Kidney (tissue), 14 donors: Measurements from ENCODE around the gene FOXRED2. TPM values are rescaled to one million over a fixed set of nuclear protein-coding genes. Genes with fewer than 3 reads are reported as not detected.

Source experiments
- DNase-seq, 5 donors: peaks; one replicate each; pipeline ENCODE4 v3.0.0-alpha.2; 2013 to 2020
- FAIRE-seq: peaks from 2 replicates; lab custom pipeline; 2012; peaks lifted over from hg19 to GRCh38; lab: Jason Lieb, UNC
- H3K27ac ChIP-seq, 2 donors: one replicate each; pipeline ENCODE4 v1.7.0; 2013; ENCODE audit warnings: low read depth in 2 of 2, low read length in 2 of 2, inconsistent platforms in 1 of 2
- H3K27me3 ChIP-seq: one replicate; pipeline ENCODE4 v1.7.1; 2013; ENCODE audit warnings: low read length, inconsistent platforms; ENCODE audit not compliant: control insufficient read depth, insufficient read depth
- H3K36me3 ChIP-seq, 3 donors: one replicate each; pipeline versions ENCODE4 v1.7.0 to v1.7.1; 2013; ENCODE audit warnings: low read length in 3 of 3, control low read depth in 1 of 3, inconsistent platforms in 1 of 3; ENCODE audit not compliant: insufficient read depth in 3 of 3, control insufficient read depth in 2 of 3
- H3K4me1 ChIP-seq, 3 donors: one replicate each; pipeline versions ENCODE4 v1.7.0 to v1.7.1; 2013; ENCODE audit warnings: low read length in 3 of 3, inconsistent platforms in 1 of 3, low read depth in 1 of 3; ENCODE audit not compliant: control insufficient read depth in 2 of 3, insufficient read depth in 2 of 3
- H3K4me3 ChIP-seq, 3 donors: one replicate each; pipeline versions ENCODE4 v1.7.0 to v1.8.1; 2013; ENCODE audit warnings: low read length in 3 of 3, control low read depth in 1 of 3, inconsistent platforms in 1 of 3
- H3K9ac ChIP-seq, 3 donors: one replicate each; pipeline versions ENCODE4 v1.7.0 to v1.7.1; 2013; ENCODE audit warnings: low read length in 3 of 3, control low read depth in 1 of 3, inconsistent platforms in 1 of 3
- H3K9me3 ChIP-seq, 3 donors: one replicate each; pipeline versions ENCODE4 v1.7.0 to v1.7.1; 2013; ENCODE audit warnings: low read length in 3 of 3, control low read depth in 1 of 3, inconsistent platforms in 1 of 3; ENCODE audit not compliant: control insufficient read depth in 2 of 3, insufficient read depth in 1 of 3
- CTCF ChIP-seq: IDR thresholded peaks from 3 replicates; pipeline ENCODE4 v1.5.1; 2012; ENCODE audit warnings: mild to moderate bottlenecking, moderate library complexity, borderline replicate concordance; ENCODE audit not compliant: insufficient read depth; ENCODE audit errors: extremely low read depth
- intact Hi-C: fragments of 100-400 bp; cut with DNase I; formaldehyde crosslinking; loops from one replicate; pipeline ENCODE4 v1.11.1; 2022
- polyA plus RNA-seq: library from polyadenylated mRNA; stranded (reverse); fragments of 350-450 nt; fragmentation: Illumina TruSeq; extraction: RNeasy Lipid Tissue Mini Kit (QIAGEN cat#74804); gene quantifications from one replicate; pipeline ENCODE4 v1.2.3, GENCODE V29; 2014; ENCODE audit warnings: low read depth, low replicate concordance; ENCODE audit not compliant: insufficient read depth
- total RNA-seq: library from RNA; stranded (reverse); fragmentation: NEBNext Ultra II Directional; extraction: Animal tissue kit (Norgen Biotek cat#: 25700); gene quantifications from one replicate; pipeline ENCODE4 v1.2.1, GENCODE V29; 2021
- donor health status: control.
- donor health status: control.
- donor health status: control.
- donor health status: control.
- donor health status: control.
- donor health status: DM: yes; HTN: yes; CAD: no.
- donor health status: Normal renal cell carcinoma (clear cell type).

Gene FOXRED2
- total and polyA plus RNA-seq, 2 donors from 2014 or later, result 6.5 to 8.5 TPM

- Histone ChIP-seq H3K4me3 (no peak overlapping the region), H3K9me3 (no peaks in the 10 kb centered on the region), H3K9ac (no peak overlapping the region), H3K27me3 (no peaks in the 10 kb centered on the region), H3K27ac (no peak overlapping the region), H3K4me1 (peaks cover 3 to 22% (median 9%) of the 10 kb centered on the region in 3 donors), H3K36me3 (no peaks in the 10 kb centered on the region)
- TF ChIP-seq CTCF, result no peak
- no peak for FAIRE-seq
- intact Hi-C loops, result no loop called here
- no peak for DNase-seq
These were observed 50.4 kb downstream of the FOXRED2 start for GRCh38 chr22:36456464-36456845.

GRCh38 chr22:36455571-36456463 is 51.0 kb downstream of the FOXRED2 start:
- no peaks in the 10 kb centered on the region for H3K9me3 ChIP-seq
- TF ChIP-seq CTCF, result no peak
- no peaks in the 10 kb centered on the region for H3K27me3 ChIP-seq
- H3K4me1 ChIP-seq, result peaks cover 3 to 22% (median 9%) of the 10 kb centered on the region in 3 donors
- peak in 1 of 5 donors; percentile 46 for DNase-seq
- peak overlapping the region in 2 of 3 donors; percentile 2 to 73 for H3K9ac ChIP-seq
- no peak for FAIRE-seq
- H3K36me3 ChIP-seq, result no peaks in the 10 kb centered on the region
- peak overlapping the region; percentile 72 to 77 for H3K27ac ChIP-seq
- H3K4me3 ChIP-seq, result peak overlapping the region in 1 of 3 donors; percentile 60
- intact Hi-C loops, result no loop called here

GRCh38 chr22:36454916-36455570 is 51.8 kb downstream of the FOXRED2 start:
- Histone ChIP-seq H3K9me3 (no peaks in the 10 kb centered on the region), H3K27ac (peak overlapping the region; percentile 76 to 77), H3K36me3 (no peaks in the 10 kb centered on the region), H3K27me3 (no peaks in the 10 kb centered on the region), H3K9ac (peak overlapping the region in 2 of 3 donors; percentile 73 to 92), H3K4me1 (peaks cover 3 to 22% (median 9%) of the 10 kb centered on the region in 3 donors), H3K4me3 (peak overlapping the region in 2 of 3 donors; percentile 42 to 60)
- DNase-seq, result peak; percentile 93 to 97 (median 95)
- no peak for TF ChIP-seq CTCF
- intact Hi-C loops, result no loop called here
- FAIRE-seq, result no peak
